T-helper 2 cell (primary cell): ENCODE data around the gene TMSB15A.
"Not testable (repeated sequence)": the region's sequence is repeated elsewhere in the genome, so short reads cannot be mapped to it uniquely, and the experiment has no call there.

Source experiments
- DNase-seq, 5 experiments: peaks; one replicate each; pipeline versions ENCODE4 v3.0.0 to v3.0.0-alpha.2; 2012 to 2022
- total RNA-seq, 2 donors: gene quantifications; one replicate each; lab custom pipeline; 2026; lab: John Stamatoyannopoulos, UW

Gene TMSB15A
- 0 to 0.13 reads per million in 2 donors for total RNA-seq

DNA sequence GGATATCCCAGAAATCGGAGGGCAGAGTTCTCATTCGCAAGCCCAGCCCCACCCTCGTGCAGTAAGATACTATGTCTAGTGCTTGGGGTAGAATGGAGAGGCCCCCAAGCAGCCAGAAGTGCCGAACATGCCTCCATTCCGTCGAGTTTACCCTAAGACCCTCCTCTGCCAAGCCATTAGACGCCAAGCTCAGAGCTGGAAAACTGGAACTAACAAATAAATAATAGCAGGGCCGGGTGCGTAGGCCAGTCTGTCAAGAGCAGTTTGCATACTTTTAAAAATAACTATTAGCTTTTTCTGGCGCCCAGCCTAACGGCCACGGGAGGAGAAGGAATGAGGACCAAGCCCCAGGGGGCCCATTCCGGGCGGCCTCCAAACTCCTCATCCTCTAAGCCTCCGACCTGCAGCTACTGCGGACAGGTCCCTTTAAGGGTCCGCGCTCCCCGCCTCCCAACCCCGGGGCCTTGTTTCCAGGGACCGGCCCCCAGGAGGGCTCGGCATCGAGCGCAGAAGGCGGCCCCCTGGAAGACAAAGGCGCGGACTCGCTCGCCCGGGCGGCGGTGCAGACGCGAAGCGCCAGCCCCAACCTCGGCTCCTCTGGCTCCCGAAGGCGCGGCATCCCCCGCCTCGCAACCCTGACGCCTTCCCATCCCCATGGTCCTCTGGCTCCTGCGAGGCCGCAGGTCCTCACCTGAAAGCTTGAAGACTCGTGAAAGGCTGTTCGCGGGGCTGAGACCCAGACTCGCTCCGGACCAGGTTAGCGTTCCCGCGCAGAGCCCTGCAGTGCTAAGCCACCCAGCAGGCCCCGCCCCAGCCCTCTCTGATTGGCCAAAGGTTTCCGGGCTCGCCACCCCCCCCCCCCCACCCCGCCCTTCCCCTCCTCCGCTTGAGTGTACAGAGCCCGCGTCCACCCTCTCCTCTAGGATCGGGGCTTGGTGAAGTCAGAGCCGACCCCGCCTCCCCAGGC lies at the start of gene TMSB15A:
TMSB15A (minus strand) TSS at position 765 of the 967 bp plus-strand sequence.
- peak; percentile 3 to 48 (median 30) for DNase-seq

DNA sequence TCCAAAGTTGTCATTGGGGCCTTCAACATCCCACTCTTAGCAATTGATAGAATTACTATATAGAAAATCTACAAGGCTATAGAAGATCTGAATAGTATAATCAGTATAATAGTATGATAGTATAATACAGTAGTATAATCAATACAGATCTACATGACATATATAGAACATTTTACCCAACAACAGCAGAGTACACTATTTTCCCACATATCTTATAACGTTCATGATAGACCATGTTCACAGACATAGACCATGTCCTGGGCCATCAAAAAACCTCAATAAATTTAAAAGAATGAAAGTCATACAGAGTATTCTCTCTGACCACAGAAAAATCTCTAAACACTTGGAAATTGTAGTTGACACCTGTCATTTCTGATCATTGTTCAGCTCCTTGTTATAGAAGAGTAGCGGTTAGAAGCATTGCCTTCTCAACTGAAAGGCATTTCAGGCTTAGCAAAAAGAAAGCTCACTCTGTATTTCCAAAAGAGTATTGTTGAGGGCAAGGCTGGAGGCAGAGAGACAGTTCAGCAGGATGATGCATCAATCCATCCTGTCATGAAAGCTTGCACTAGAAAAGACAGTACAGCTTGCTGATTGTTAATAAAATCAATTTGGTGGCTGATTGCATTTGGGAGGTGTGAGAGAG lies 44.0 kb upstream of the TMSB15A start:
- no peak for DNase-seq

DNA sequence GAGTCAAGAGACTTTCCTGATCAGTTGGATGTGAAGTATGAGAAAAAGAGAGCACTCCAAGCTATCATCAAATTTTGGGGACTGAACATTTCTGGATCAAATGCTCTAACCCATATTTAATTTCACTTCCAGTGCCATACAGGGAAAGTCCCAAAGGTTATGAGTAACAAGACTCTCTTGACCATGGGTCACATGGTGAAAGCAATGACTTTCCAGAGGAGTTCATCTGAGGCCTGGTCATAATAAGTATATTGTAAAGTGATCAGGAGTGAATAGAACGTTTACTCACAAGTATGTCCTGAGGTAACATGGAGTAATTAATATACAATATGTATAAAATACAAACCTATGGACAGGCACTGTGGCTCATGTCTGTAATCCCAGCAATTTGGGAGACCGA lies 42.1 kb upstream of the TMSB15A start:
- no peak for DNase-seq

DNA sequence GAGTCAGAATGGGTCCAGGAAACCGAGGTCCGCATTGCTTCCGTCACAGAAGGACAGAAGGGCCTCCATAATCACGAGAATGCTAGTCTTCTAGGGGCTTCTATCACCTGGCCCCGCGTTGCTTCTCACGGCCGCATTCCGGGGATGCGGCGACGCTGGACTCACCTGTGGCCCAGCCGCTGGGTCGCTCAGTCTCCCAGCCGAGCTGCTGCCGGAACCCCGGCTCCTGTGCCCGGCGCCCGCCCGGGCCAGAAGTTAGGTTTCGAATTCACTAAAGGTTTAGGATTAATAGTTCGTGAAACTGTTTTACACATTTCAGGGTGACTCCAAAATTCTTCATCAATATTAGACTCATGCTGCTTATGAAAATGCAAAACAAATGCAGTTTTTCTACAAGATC lies 31.7 kb upstream of the TMSB15A start:
- no peak for DNase-seq

DNA sequence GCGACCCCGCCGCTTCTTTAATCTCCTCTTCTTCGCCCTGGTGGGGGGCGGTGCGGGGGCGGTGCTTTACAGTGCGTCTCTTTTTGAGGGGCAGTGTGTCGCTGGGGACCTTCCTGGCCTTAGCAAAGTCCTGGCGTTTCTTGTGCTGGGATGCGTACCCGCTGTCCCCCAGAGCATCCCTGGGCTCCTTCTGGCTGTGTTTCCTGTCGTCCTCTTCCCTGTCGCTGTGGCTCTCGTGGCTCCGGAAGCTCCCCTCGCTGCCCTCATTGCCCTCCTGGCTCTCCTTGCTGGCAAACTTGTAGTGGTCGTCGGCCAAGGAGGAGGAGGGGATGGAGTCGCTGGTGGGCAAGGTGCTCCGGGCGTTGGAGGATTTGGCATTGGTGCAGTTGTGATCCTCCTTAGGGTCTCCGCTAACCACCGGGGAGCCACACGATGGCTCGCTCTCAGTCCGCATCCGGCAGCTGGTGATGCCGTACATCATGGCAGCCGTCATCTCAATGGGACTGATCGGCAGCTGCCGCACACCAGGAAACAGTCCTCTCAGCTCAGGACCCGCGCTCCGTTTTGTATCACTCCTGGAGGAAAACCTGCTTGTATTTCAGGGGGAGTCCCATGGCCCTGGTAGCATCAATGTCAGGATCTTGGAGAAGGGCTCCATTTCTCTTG lies 30.4 kb upstream of the TMSB15A start:
- peak in 1 of 5 experiments; percentile 56 for DNase-seq

DNA sequence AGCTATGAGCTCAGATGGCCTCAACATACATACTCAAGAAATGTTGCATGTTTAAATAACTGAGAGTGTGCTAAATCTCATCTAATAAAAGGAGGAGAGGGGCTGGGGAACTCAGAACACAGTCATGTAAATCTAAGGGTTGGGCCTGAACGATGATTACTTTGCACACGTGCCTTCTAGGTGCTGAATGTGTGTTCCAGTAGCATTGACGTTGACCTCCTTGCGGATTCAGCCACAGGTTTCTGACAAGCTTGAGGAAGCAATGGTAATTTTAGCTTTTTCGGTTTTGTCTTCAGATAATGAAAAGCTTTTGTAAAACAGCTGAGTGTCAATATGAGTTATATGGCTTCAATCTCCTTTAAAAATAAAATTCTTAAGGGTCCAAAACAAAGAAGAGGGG lies 29.6 kb upstream of the TMSB15A start:
- DNase-seq = not testable (repeated sequence)

DNA sequence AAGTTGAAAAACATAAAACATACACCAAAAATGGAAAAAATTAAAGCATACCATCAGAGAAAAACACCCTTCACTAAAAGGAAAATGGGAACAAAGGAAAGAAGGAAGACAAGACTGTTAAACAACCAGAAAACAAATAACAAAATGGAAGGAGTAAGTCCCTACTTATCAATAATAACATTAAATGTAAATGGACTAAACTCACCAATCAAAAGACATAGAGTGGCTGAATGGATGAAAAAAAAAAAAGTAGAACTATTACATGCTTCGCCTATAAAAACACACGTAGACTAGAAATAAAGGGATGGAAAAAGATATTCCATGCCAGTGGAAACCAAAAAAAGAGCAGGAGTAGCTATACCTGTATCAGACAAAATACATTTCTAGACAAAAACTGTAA lies 19.4 kb upstream of the TMSB15A start:
- DNase-seq = no peak

DNA sequence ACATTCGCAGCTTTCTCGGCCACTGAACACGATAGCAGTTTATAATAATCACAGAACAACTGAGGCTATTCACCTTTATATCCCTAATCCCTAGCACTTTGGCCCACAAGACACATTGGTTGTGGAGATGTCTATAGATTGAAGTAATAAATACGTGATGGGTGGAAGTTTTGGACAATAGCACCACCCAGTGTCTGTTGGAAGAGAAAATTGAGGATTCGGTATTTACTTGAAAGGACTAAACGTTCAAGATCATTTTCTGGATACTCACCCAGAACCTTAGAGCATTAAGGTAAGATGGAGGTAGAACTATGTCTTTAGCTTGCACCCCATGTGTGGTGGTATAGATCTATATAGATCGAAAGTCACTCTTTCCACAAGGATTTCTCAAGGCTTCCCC lies 787 bp upstream of the TMSB15A start:
- peak in 1 of 5 experiments; percentile 3 for DNase-seq

DNA sequence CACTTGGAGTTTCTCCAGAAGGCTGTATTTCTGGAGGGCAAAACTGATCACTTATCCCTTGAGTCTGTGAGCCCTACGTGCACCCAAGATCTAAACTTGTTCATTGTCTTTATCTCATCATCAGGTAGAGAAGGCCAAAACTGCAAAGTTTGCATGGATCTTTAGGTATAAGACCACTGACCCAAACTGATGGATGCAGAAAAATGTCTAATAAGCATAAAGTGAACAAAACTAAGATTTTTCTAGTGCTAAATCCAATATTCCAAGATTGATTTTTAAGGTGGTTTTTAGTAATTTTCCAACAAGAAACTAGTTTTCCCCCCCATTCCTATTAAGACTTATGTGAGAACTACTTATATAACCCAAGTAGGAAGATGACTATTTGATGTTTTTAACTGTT lies 2.0 kb downstream of the TMSB15A start:
- DNase-seq = no peak

DNA sequence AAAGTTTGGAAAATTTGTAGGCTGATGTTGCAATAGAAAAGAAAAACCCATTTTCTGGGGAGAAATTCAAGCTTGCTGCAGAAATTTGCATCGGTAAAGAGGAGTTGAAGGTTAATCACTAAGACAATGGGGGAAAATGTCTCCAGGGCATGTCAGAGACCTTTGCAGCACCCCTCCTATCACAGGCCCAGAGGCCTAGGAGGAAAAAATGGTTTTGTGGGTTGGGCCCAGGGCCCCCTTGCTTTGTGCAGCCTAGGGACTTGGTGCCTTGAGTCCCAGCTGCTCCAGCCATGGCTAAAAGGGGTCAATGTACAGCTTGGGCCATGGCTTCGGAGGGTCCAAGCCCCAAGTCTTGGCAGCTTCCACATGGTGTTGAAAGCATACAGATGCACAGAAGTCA lies 17.8 kb downstream of the TMSB15A start:
- no peak for DNase-seq

DNA sequence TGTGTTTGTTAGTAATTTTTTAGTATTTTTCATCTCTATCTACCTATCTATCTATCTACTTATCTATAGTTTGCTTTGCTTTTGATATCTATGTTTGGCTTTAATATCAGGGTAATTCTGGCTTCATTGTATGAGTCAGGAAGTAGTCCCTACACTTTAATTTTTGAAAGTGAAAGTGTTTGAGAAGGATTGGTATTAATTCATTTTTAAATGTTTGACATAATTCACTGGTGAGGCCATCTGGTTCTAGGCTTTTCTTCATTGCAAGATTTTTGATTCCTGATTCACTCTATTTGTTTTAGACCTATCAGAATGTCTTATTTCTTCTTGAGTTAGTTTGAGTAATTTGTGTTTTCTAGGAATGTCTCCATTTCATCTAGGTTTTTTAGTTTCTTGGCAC lies 24.8 kb downstream of the TMSB15A start:
- DNase-seq = no peak

DNA sequence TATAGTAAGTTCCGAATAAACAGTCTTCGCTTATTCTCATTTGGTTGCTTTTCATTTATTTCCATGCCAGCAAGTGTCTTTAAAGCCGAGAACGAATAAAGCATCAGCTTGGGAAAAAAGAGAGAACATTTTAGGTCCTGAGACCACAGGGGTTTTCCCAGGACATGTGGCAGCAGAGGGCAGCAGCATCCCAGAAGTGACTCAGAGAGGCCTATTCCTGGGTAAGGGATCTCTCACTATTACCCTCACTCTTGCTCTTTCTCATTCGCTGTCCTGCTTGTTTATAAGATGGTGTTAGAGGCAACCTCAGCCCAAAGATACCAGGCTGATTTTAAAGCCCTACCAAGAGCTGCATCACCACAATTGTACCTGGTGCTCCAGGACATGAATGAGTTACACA lies 37.8 kb downstream of the TMSB15A start:
- DNase-seq = not testable (repeated sequence)

DNA sequence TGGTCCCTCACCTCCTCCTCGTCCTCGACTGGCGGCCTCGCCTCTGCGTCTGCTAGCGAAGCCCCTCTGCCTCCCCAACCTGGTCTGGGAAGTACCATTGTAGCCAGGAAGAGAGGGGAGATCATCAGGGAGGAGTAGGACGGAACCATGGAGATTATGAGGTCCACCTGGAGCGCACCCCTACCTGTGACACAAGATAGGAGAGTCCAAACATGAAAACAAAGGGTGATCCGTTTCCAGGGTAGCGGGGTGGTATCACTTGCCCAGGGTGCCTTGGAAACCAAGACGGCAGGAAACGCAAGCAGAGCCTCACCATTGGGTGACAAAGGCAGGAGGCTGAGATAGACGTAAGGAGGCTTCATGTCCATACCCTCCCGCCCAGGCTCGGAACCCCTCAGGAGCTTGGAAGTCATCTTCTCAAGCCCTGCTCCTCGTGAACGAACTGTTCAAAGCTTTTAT lies 44.7 kb downstream of the TMSB15A start, which contains the start of gene TCP11X2:
TCP11X2 (minus strand) TSS at position 51 of the 459 bp plus-strand sequence.
- not testable (repeated sequence) for DNase-seq

DNA sequence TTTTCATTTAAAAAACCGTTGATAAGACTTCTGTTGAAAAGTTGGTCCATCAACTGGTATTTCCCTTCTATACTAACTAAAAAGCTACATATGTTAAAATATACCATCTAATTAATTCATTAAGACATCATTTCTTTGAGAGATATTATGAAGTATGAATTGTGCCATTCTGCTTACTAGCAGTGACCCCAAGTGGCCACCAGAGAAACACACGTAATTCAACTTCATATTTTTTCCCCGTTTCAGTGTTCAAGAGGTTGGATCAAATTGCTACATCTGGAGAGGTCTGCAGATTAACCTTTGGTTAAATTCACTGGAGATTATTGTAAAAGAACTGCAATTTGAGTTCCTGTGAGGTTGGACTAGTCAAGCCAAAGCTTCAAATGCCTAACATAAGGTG lies 46.3 kb downstream of the TMSB15A start:
- not testable (repeated sequence) for DNase-seq
